Motor neuron (in vitro differentiated cells): ENCODE results near the gene NCL. TPM values are rescaled to one million over a fixed set of nuclear protein-coding genes. Genes with fewer than 3 reads are reported as not detected.
"Not testable (repeated sequence)": the region's sequence is repeated elsewhere in the genome, so short reads cannot be mapped to it uniquely, and the experiment has no call there.

ENCODE experiments used
- ATAC-seq, 8 experiments: fragments of 200-7000 bp; cut with Tn5 transposase; replicated peaks in 6 of 8; 2 replicates each; pipeline ENCODE4 v1.8.0; 2021; ENCODE audit warnings: mild to moderate bottlenecking in 8 of 8, moderate library complexity in 8 of 8
- H3K27ac ChIP-seq, 2 donors: fragments of 250-450 bp; sonication (Bioruptor Pico); 2 replicates each; pipeline ENCODE4 v1.9.0; 2021; ENCODE audit warnings: antibody characterized with exemption in 2 of 2, mild to moderate bottlenecking in 2 of 2, moderate library complexity in 1 of 2
- H3K4me1 ChIP-seq, 2 donors: fragments of 250-450 bp; sonication (Bioruptor Pico); replicated peaks in 1 of 2; 2 replicates each; pipeline ENCODE4 v1.6.1; 2021; ENCODE audit warnings: antibody characterized with exemption in 2 of 2, mild to moderate bottlenecking in 2 of 2, moderate library complexity in 1 of 2
- H3K4me3 ChIP-seq, 5 donors: fragments of 250-450 bp; sonication (Bioruptor Pico); 2 replicates each; pipeline ENCODE4 v1.9.0; 2021; ENCODE audit warnings: antibody characterized with exemption in 5 of 5, mild to moderate bottlenecking in 5 of 5, moderate library complexity in 4 of 5
- WGBS, 10 experiments: fragments of 450-650 bp; shearing (Covaris generic); methylation state at CpG; one replicate each; pipeline ENCODE4 v1.0.0; 2022; 5-methylcytosine and 5-hydroxymethylcytosine counted together
- in situ Hi-C, 9 experiments: fragments of 400-800 bp; cut with MboI; loops; one replicate each; pipeline ENCODE4 v1.15.0; 2021; ENCODE audit warnings: low sequenced_read_pairs in 9 of 9, low pct_unique_long_range_greater_than_20kb in 2 of 9; ENCODE audit not compliant: unreplicated experiment in 9 of 9
- total RNA-seq, 8 experiments: library from RNA; unstranded; fragments of 300-600 nt; gene quantifications; 2 replicates each; pipeline versions ENCODE4 v1.2.3 to v1.2.4, GENCODE V29; 2022

NCL gene
- total RNA-seq, 8 experiments from 2014 or later: 127 to 675 (median 231) TPM

DNA sequence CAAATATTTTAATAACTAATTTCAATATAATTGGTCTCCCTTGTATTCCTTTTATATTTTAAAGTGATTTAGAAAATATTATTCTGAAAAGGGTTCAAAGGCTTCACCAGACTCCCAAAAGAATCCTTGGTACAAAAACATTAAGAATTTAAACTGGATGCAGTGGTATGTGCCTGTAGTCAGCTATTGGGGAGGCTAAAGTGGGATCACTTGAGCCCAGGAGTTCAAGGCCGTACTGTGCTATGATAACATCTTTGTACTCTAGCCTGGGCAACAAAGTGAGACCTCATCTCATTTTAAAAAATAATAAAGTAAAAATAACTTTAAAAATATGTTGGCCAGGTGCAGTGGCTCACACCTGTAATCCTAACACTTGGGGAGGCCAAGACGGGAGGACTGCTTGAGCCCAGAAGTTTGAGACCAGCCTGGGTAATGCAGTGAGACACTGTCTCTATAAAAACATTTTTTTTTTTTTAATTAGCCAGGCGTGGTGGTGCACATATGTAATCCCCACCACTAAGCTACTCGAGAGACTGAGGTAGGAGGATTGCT, 14.7 kb downstream of the NCL start:
- in situ Hi-C loops: loop anchor here in 4 of 9 experiments (25.0 kb wide), 2 partner anchors 212 to 337 kb away; no protein-coding TSS in a partner anchor
- WGBS, 10 experiments: 20 to 100% (median 78%) methylated on average over 1 to 4 of the region's 4 CpGs; no CpG with 5 or more reads in 2 of the 10 experiments
- Histone ChIP-seq H3K4me3 (no peak overlapping the region), H3K4me1 (peaks cover 0 to 13% of the 10 kb centered on the region in 2 donors), H3K27ac (no peak overlapping the region)
- peak in 1 of 8 experiments; percentile 1 for ATAC-seq

DNA sequence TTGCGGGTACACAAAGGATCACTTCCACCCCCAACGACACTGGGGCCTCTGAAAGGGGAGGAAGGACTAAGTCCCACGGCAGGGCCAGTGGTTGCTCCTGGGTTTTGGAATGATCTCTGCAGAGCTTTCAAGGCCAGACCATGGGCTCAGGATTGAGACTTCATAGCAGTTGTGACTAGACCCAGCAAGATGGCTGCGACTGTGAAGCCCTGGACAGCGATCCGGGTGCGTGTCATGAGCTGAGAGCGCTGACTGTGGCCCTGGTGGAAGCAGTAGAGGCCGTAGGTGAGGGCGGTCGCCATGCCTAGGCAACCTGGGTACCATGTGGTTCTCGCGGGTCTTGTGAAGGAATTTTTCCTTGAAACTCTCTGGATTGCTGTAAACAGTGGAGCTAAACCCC, 27.3 kb downstream of the NCL start:
- Histone ChIP-seq H3K27ac (no peak overlapping the region), H3K4me1 (no peaks in the 10 kb centered on the region), H3K4me3 (no peak overlapping the region)
- ATAC-seq: no peak
- WGBS, 10 experiments: 61 to 100% (median 100%) methylated on average over 1 to 9 of the region's 13 CpGs; no CpG with 5 or more reads in 3 of the 10 experiments
- in situ Hi-C loops: loop anchor here in 4 of 9 experiments (25.0 kb wide), 2 partner anchors 200 to 325 kb away; no protein-coding TSS in a partner anchor

DNA sequence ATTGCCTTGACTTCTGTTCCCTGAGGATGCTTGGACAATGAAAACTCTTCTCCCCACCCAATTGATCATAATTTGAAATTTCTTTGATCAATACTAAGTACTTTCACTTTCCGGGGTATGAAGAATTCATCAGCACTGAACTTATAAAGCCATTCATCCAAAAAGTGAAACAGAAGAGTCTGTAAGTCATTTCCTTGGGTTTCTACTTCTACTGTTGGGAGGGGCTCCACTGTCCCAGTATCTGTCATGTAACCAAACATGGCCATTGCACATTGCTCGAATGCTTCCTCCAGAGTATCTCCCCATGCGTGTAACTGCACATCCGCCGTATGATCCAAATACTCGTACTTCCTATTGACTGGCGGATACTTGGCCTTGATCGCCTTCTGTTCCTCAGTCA, 30.3 kb downstream of the NCL start:
- no peak for ATAC-seq
- in situ Hi-C loops: loop anchor here in 4 of 9 experiments (25.0 kb wide), 2 partner anchors 197 to 322 kb away; no protein-coding TSS in a partner anchor
- Histone ChIP-seq H3K4me1 (no peaks in the 10 kb centered on the region), H3K27ac (no peak overlapping the region), H3K4me3 (no peak overlapping the region)
- 28 to 98% (median 74%) methylated on average over 2 to 8 of the region's 8 CpGs; no CpG with 5 or more reads in 1 of the 10 experiments for WGBS, 10 experiments

DNA sequence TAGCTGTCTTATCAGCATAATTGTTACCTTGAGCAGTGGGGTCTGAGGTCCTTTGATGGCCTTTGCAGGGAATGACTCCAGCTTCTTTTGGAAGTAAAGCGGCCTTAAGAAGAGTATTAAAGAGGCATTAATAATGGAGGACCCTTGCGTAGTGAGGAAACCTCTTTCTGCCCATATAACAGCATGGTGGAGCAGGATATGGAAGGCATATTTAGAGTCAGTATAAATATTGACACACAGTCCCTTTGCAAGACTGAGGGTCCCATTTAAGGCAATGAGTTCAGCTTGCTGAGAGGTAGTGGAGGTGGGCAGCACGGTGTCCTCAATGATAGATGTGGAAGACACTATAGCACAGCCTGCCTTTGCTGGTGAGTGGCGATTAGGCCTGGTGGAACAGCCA, 32.7 kb downstream of the NCL start:
- no peak overlapping the region for H3K4me3 ChIP-seq
- H3K27ac ChIP-seq: no peak overlapping the region
- WGBS, 10 experiments: 43 to 100% (median 71%) methylated on average over 2 to 4 of the region's 4 CpGs; no CpG with 5 or more reads in 1 of the 10 experiments
- no peak for ATAC-seq
- no peaks in the 10 kb centered on the region for H3K4me1 ChIP-seq
- in situ Hi-C loops: loop anchor here in 4 of 9 experiments (25.0 kb wide), 2 partner anchors 194 to 319 kb away; no protein-coding TSS in a partner anchor

DNA sequence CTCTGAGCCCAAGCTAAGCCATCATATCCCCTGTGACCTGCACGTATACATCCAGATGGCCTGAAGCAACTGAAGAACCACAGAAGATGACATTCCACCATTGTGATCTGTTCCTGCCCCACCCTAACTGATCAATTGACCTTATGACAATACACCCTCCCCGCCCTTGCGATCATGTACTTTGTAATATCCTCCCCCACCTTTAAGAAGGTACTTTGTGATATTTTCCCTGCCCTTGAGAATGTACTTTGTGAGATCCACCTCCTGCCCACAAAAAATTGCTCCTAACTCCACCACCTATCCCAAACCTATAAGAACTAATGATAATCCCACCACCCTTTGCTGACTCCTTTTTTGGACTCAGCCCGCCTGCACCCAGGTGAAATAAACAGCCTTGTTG, 33.8 kb downstream of the NCL start:
- H3K4me3 ChIP-seq, ATAC-seq, H3K4me1 ChIP-seq, H3K27ac ChIP-seq: not testable (repeated sequence)
- in situ Hi-C loops: loop anchor here in 4 of 9 experiments (25.0 kb wide), 2 partner anchors 193 to 318 kb away; no protein-coding TSS in a partner anchor
- whole genome bisulfite sequencing, 10 experiments: no CpG with 5 or more reads among the region's 4 CpGs

DNA sequence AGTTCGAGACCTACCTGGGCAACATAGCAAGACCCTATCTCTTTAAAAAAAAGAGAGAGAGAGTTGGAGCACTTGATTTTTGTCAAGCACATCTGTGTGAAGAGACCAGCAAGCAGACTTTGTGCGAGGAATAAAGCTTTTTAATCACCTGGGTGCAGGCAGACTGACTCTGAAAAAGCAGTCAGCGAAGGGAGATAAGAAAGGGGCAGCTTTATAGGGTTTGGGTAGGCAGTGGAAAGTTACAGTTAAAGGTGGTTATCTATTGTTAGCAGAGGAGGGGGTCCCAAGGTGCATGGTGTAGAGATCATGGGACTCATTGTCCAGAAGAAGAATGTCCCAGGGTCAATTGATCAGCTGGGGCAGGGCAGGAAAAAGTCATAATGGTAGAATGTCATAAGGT, 34.4 kb downstream of the NCL start:
- Histone ChIP-seq H3K4me1 (no peaks in the 10 kb centered on the region), H3K4me3 (no peak overlapping the region), H3K27ac (no peak overlapping the region)
- WGBS, 10 experiments: 20 to 100% (median 70%) methylated on average over 1 to 3 of the region's 3 CpGs; no CpG with 5 or more reads in 2 of the 10 experiments
- no peak for ATAC-seq
- in situ Hi-C loops: loop anchor here in 4 of 9 experiments (25.0 kb wide), 2 partner anchors 193 to 318 kb away; no protein-coding TSS in a partner anchor

DNA sequence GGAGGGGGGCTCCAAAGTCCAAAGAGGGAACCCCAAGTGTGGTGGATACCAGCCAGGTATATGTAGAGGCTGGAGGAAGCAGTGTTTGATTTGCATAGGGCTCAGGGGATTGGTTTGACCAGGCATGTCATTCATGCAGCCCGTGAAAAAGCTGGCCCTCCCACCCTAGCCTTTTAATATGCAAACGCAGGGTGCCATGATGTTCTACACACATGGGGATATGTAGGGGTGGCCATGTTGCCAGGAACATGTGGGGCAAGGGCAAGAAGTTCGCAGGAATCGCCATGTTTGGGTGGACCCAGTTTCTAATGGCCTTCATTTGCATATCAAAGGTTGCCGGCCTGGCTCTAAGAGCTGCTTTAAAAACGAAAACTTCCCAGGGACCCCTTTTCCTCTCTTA, 35.1 kb downstream of the NCL start:
- 20 to 42% (median 28%) methylated on average over 2 to 6 of the region's 6 CpGs; no CpG with 5 or more reads in 4 of the 10 experiments for WGBS, 10 experiments
- no peak overlapping the region for H3K27ac ChIP-seq
- in situ Hi-C loops: loop anchor here in 4 of 9 experiments (25.0 kb wide), 2 partner anchors 192 to 317 kb away; no protein-coding TSS in a partner anchor
- ATAC-seq: no peak
- H3K4me1 ChIP-seq: no peaks in the 10 kb centered on the region
- H3K4me3 ChIP-seq: no peak overlapping the region

DNA sequence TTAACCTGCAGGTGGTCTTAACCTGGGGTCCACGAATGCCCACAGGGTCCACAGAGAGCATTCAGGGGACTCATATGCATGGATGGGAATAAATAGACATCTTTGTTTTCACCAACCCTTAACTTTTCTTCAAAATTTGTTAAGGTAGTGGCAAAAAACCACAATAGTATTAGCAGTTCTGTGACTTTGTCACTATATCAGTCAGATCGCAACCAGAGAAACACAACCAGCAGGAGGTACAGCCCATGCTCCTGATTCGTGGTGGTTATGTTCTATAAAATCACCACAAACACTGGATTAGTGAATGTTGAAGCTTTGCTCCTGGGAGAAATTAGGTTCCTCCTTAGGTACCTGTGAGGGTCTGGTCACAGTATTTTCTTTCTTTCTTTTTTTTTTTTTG, 37.2 kb downstream of the NCL start:
- Histone ChIP-seq H3K4me3 (no peak overlapping the region), H3K27ac (no peak overlapping the region), H3K4me1 (no peaks in the 10 kb centered on the region)
- WGBS, 10 experiments: 0 to 100% (median 92%) methylated on average over 1 to 3 of the region's 3 CpGs; no CpG with 5 or more reads in 2 of the 10 experiments
- no peak for ATAC-seq
- in situ Hi-C loops: loop anchor here in 4 of 9 experiments (25.0 kb wide), 2 partner anchors 190 to 315 kb away; no protein-coding TSS in a partner anchor

DNA sequence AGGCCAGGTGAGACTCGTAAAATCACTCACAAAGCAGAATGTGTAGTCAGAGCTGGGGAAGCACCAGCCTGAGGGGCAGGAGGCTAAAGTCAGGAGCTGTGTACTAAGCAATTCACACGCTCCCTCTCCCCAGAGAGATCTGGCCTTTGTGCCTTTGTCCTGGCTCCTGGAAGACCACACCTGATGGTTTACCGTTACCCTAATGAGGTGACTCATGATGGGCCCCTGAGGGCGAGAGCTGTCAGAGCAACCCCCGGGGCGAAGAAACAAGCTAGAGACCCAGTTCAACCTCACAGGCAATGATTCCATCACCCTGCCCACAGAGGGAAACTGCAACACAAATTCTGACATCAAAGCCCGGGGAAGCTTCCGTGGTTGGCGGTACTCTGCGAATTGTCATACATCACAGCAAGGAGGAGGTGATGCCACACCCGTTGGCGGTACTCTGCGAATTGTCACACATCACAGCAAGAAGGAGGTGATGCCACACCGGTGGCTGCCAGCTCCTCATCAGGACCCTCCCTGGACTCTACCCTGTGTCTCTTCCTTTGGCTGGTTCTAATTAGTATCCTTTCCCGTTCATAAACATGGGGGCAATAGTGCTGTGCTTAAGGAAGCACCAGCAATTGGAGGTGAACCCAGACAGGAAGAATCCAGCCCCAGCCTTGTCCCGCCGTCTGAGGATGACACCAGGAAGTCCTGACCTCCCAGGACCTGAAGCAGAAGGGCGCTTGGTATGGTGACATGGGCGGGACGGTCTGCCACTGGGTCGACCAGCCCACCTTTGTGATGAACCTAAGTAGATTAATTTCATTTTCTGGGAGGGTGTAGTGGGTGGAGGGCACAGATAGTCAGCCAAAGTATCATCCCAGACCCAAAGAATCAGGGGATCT, 38.2 kb downstream of the NCL start:
- Histone ChIP-seq H3K4me3 (no peak overlapping the region), H3K27ac (no peak overlapping the region), H3K4me1 (no peaks in the 10 kb centered on the region)
- in situ Hi-C loops: loop anchor here in 4 of 9 experiments (25.0 kb wide), 2 partner anchors 189 to 314 kb away; no protein-coding TSS in a partner anchor
- WGBS, 10 experiments: 20 to 100% (median 83%) methylated on average over 1 to 9 of the region's 21 CpGs; no CpG with 5 or more reads in 4 of the 10 experiments
- ATAC-seq: peak in 3 of 8 experiments; percentile 44 to 73 (median 44)

DNA sequence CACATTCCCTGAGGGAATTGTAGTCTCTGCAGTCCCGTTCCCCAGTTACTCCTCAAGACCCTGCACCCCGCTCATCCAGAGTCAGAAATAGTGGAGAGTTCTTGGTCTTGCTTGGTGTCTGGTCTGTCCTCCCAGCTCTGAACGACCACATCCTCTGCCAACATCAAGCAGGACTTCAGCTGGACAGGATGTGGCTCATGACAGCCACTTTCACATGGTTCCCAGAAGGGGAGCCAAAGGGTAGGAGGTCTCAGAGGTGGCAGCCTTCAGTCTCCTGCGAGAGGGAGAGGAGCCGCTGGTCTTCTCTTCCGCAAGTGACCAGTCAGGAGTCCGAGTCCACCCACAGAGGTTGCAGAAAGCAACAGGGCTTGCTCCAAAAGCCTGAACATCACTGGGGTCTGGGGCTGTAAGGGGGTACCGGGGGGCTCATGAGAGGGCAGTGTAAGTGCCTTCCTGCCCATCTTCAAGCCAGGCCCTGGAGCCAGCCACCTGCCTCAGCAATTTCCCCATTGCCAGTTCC, 38.9 kb downstream of the NCL start:
- no peak for ATAC-seq
- WGBS, 10 experiments: 20 to 82% (median 61%) methylated on average over 1 to 7 of the region's 8 CpGs; no CpG with 5 or more reads in 6 of the 10 experiments
- in situ Hi-C loops: loop anchor here in 4 of 9 experiments (25.0 kb wide), 2 partner anchors 188 to 313 kb away; no protein-coding TSS in a partner anchor

DNA sequence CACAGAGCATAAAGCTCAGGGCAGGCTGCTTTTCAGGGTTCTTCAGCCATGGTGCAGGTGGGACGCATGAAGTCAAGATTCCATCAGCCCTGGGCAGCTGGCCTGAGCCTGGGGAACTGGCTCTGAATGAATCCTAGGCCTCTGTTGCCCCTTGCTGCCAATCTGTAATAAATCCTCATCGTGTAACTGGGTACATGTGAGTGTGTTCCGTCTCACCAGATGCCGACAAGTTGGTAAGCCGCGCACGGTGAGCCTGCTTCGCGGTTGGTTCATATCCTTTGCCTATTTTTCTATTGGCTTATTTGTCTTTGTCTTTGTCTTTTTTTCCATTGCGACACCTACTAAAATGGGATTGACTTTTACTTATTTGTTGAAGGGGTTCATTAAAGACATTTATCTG, 41.1 kb downstream of the NCL start:
- in situ Hi-C loops: loop anchor here in 3 of 9 experiments (25.0 kb wide), 2 partner anchors 186 to 311 kb away; no protein-coding TSS in a partner anchor
- no peak overlapping the region for H3K27ac ChIP-seq
- 67 to 100% (median 90%) methylated on average over 1 to 9 of the region's 10 CpGs for WGBS, 10 experiments
- ATAC-seq: no peak
- H3K4me1 ChIP-seq: no peaks in the 10 kb centered on the region
- no peak overlapping the region for H3K4me3 ChIP-seq

More for the DNA sequence above, 38.9 kb downstream of the NCL start:
- H3K27ac ChIP-seq: no peak overlapping the region
- no peak overlapping the region for H3K4me3 ChIP-seq
- H3K4me1 ChIP-seq: no peaks in the 10 kb centered on the region

DNA sequence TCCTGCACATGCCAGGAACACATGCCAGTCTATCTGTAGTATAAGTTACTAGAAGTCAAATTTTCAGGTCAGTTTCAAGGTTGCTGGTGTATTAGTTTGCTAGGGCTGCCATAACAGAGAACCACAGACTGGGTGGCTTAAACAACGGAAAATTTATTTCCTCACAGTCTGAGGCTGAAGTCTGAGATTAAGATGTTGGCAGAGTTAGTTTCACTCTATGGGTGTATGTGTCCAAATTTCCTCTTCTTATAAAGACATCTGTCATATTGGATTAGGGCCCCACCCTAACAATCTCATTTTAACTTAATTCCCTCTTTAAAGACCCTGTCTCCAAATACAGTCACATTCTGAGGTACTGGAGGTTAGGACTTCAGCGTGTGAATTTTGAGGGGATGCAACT, 42.2 kb downstream of the NCL start:
- WGBS, 10 experiments: 74 to 100% (median 100%) methylated on average over 1 to 2 of the region's 2 CpGs; no CpG with 5 or more reads in 2 of the 10 experiments
- H3K4me3 ChIP-seq: no peak overlapping the region
- H3K27ac ChIP-seq: no peak overlapping the region
- ATAC-seq: peak in 1 of 8 experiments; percentile 31
- no peaks in the 10 kb centered on the region for H3K4me1 ChIP-seq
- in situ Hi-C loops: loop anchor here in 3 of 9 experiments (25.0 kb wide), 2 partner anchors 185 to 310 kb away; no protein-coding TSS in a partner anchor
